IPS-18a (cell line): Measurements from ENCODE around the gene RER1.

Experiments
- H3K27ac ChIP-seq: one replicate; pipeline ENCODE4 v1.5.1; 2013; ENCODE audit warnings: low read length
- H3K27me3 ChIP-seq: one replicate; pipeline ENCODE4 v1.6.1; 2013; ENCODE audit warnings: mild to moderate bottlenecking, low read length; ENCODE audit not compliant: control insufficient read depth, insufficient read depth
- H3K36me3 ChIP-seq: one replicate; pipeline ENCODE4 v1.6.1; 2013; ENCODE audit warnings: low read depth, low read length; ENCODE audit not compliant: control insufficient read depth
- H3K4me1 ChIP-seq: one replicate; pipeline ENCODE4 v1.6.1; 2013; ENCODE audit warnings: low read depth, low read length; ENCODE audit not compliant: control insufficient read depth
- H3K4me3 ChIP-seq: one replicate; pipeline ENCODE4 v1.5.1; 2013; ENCODE audit warnings: low read length
- H3K9ac ChIP-seq: one replicate; pipeline ENCODE4 v1.6.1; 2013; ENCODE audit warnings: mild to moderate bottlenecking, low read length, moderate library complexity
- H3K9me3 ChIP-seq: one replicate; pipeline ENCODE4 v1.6.1; 2013; ENCODE audit warnings: low read depth, low read length; ENCODE audit not compliant: control insufficient read depth

RER1 gene

GRCh38 chr1:2400576-2400909 lies 8.9 kb downstream of the RER1 start:
- no peak overlapping the region for H3K9ac ChIP-seq
- H3K9me3 ChIP-seq: no peaks in the 10 kb centered on the region
- H3K27me3 ChIP-seq: no peaks in the 10 kb centered on the region
- no peaks in the 10 kb centered on the region for H3K4me1 ChIP-seq
- no peak overlapping the region for H3K27ac ChIP-seq
- no peak overlapping the region for H3K4me3 ChIP-seq
- H3K36me3 ChIP-seq: peaks cover 38% of the 10 kb centered on the region

- no peak overlapping the region for H3K27ac ChIP-seq
- no peak overlapping the region for H3K4me3 ChIP-seq
- peaks cover 33% of the 10 kb centered on the region for H3K36me3 ChIP-seq
These were observed 9.5 kb downstream of the RER1 start for GRCh38 chr1:2400950-2401649.

GRCh38 chr1:2402420-2402819 lies 10.8 kb downstream of the RER1 start:
- H3K4me1 ChIP-seq: no peaks in the 10 kb centered on the region
- peaks cover 27% of the 10 kb centered on the region for H3K36me3 ChIP-seq

More at GRCh38 chr1:2400950-2401649, 9.5 kb downstream of the RER1 start:
- Histone ChIP-seq H3K27me3 (no peaks in the 10 kb centered on the region), H3K4me1 (no peaks in the 10 kb centered on the region), H3K9ac (no peak overlapping the region), H3K9me3 (no peaks in the 10 kb centered on the region)

GRCh38 chr1:2403273-2403672 lies 11.6 kb downstream of the RER1 start:
- Histone ChIP-seq H3K9me3 (no peaks in the 10 kb centered on the region), H3K36me3 (peaks cover 29% of the 10 kb centered on the region), H3K4me3 (no peak overlapping the region), H3K9ac (no peak overlapping the region), H3K4me1 (no peaks in the 10 kb centered on the region), H3K27me3 (no peaks in the 10 kb centered on the region), H3K27ac (no peak overlapping the region)

More at GRCh38 chr1:2402420-2402819, 10.8 kb downstream of the RER1 start:
- no peak overlapping the region for H3K9ac ChIP-seq
- H3K27ac ChIP-seq: no peak overlapping the region
- no peaks in the 10 kb centered on the region for H3K27me3 ChIP-seq
- no peaks in the 10 kb centered on the region for H3K9me3 ChIP-seq
- H3K4me3 ChIP-seq: no peak overlapping the region

GRCh38 chr1:2404142-2404889 lies 12.7 kb downstream of the RER1 start:
- H3K36me3 ChIP-seq: peaks cover 33% of the 10 kb centered on the region
- H3K27me3 ChIP-seq: no peaks in the 10 kb centered on the region
- H3K4me1 ChIP-seq: no peaks in the 10 kb centered on the region
- H3K9ac ChIP-seq: no peak overlapping the region
- no peaks in the 10 kb centered on the region for H3K9me3 ChIP-seq
- no peak overlapping the region for H3K27ac ChIP-seq
- H3K4me3 ChIP-seq: no peak overlapping the region

- Histone ChIP-seq H3K4me1 (no peaks in the 10 kb centered on the region), H3K4me3 (no peak overlapping the region), H3K27ac (no peak overlapping the region), H3K27me3 (no peaks in the 10 kb centered on the region), H3K9ac (no peak overlapping the region), H3K9me3 (no peaks in the 10 kb centered on the region), H3K36me3 (peaks cover 36% of the 10 kb centered on the region)
These were observed 13.4 kb downstream of the RER1 start for GRCh38 chr1:2404890-2405511.

GRCh38 chr1:2405588-2406295 lies 14.1 kb downstream of the RER1 start:
- no peak overlapping the region for H3K27ac ChIP-seq
- no peaks in the 10 kb centered on the region for H3K4me1 ChIP-seq

GRCh38 chr1:2406451-2407041 lies 14.9 kb downstream of the RER1 start:
- H3K27ac ChIP-seq: no peak overlapping the region
- H3K4me3 ChIP-seq: no peak overlapping the region
- H3K9me3 ChIP-seq: no peaks in the 10 kb centered on the region
- no peak overlapping the region for H3K9ac ChIP-seq
- H3K27me3 ChIP-seq: no peaks in the 10 kb centered on the region
- H3K4me1 ChIP-seq: peaks cover 1% of the 10 kb centered on the region
- H3K36me3 ChIP-seq: peaks cover 36% of the 10 kb centered on the region

More at GRCh38 chr1:2405588-2406295, 14.1 kb downstream of the RER1 start:
- Histone ChIP-seq H3K36me3 (peaks cover 36% of the 10 kb centered on the region), H3K9ac (no peak overlapping the region), H3K4me3 (no peak overlapping the region), H3K27me3 (no peaks in the 10 kb centered on the region), H3K9me3 (no peaks in the 10 kb centered on the region)

- no peak overlapping the region for H3K27ac ChIP-seq
- H3K36me3 ChIP-seq: peaks cover 36% of the 10 kb centered on the region
These were observed 15.7 kb downstream of the RER1 start for GRCh38 chr1:2407166-2407990.

GRCh38 chr1:2407991-2408275 lies 16.3 kb downstream of the RER1 start:
- Histone ChIP-seq H3K9ac (no peak overlapping the region), H3K27me3 (no peaks in the 10 kb centered on the region), H3K9me3 (no peaks in the 10 kb centered on the region), H3K27ac (no peak overlapping the region), H3K36me3 (peaks cover 34% of the 10 kb centered on the region), H3K4me3 (no peak overlapping the region), H3K4me1 (peaks cover 3% of the 10 kb centered on the region)

More at GRCh38 chr1:2407166-2407990, 15.7 kb downstream of the RER1 start:
- no peaks in the 10 kb centered on the region for H3K27me3 ChIP-seq
- H3K4me3 ChIP-seq: no peak overlapping the region
- H3K9ac ChIP-seq: no peak overlapping the region
- H3K9me3 ChIP-seq: no peaks in the 10 kb centered on the region
- H3K4me1 ChIP-seq: peaks cover 3% of the 10 kb centered on the region
